ES-I3 (cell line): ENCODE measurements around the gene CD300E.
"Not testable (repeated sequence)": the region's sequence is repeated elsewhere in the genome, so short reads cannot be mapped to it uniquely, and the experiment has no call there.

Experiments used
- H3K36me3 ChIP-seq: 2 replicates; pipeline ENCODE4 v1.6.1; 2013; ENCODE audit warnings: mild to moderate bottlenecking, low read length, control low read depth, moderate library complexity; ENCODE audit not compliant: insufficient read depth
- H3K4me1 ChIP-seq: 2 replicates; pipeline ENCODE4 v1.6.1; 2013; ENCODE audit warnings: mild to moderate bottlenecking, control low read depth, low read length; ENCODE audit not compliant: insufficient read depth
- H3K9ac ChIP-seq: 2 replicates; pipeline ENCODE4 v1.6.1; 2013; ENCODE audit warnings: low read depth, mild to moderate bottlenecking, low read length, moderate library complexity
- H3K9me3 ChIP-seq: 2 replicates; pipeline ENCODE4 v1.6.1; 2013; ENCODE audit warnings: mild to moderate bottlenecking, low read length, moderate library complexity; ENCODE audit not compliant: control insufficient read depth, insufficient read depth

Gene CD300E

GRCh38 chr17:74642556-74642955 is 19.0 kb upstream of the CD300E start:
- H3K9me3 ChIP-seq: no peaks in the 10 kb centered on the region
- no peak overlapping the region for H3K9ac ChIP-seq
- peaks cover 6% of the 10 kb centered on the region; the same call in 1 of the 2 replicates for H3K4me1 ChIP-seq
- H3K36me3 ChIP-seq: no peaks in the 10 kb centered on the region

- H3K4me1 ChIP-seq: peaks cover 8% of the 10 kb centered on the region
- no peaks in the 10 kb centered on the region for H3K36me3 ChIP-seq
- H3K9me3 ChIP-seq: no peaks in the 10 kb centered on the region
- no peak overlapping the region for H3K9ac ChIP-seq
These were observed 18.4 kb upstream of the CD300E start for GRCh38 chr17:74641958-74642298.

GRCh38 chr17:74641224-74641957 is 17.9 kb upstream of the CD300E start:
- Histone ChIP-seq H3K9ac (no peak overlapping the region), H3K36me3 (no peaks in the 10 kb centered on the region), H3K4me1 (peaks cover 8% of the 10 kb centered on the region), H3K9me3 (no peaks in the 10 kb centered on the region)

- H3K9ac ChIP-seq: no peak overlapping the region
- peaks cover 23% of the 10 kb centered on the region for H3K4me1 ChIP-seq
- no peaks in the 10 kb centered on the region for H3K36me3 ChIP-seq
- no peaks in the 10 kb centered on the region for H3K9me3 ChIP-seq
These were observed 16.2 kb upstream of the CD300E start for GRCh38 chr17:74639704-74640151.

GRCh38 chr17:74637926-74638325 is 14.4 kb upstream of the CD300E start:
- Histone ChIP-seq H3K9me3 (no peaks in the 10 kb centered on the region), H3K9ac (no peak overlapping the region), H3K4me1 (peaks cover 23% of the 10 kb centered on the region), H3K36me3 (no peaks in the 10 kb centered on the region)

GRCh38 chr17:74637265-74637664 is 13.7 kb upstream of the CD300E start:
- no peaks in the 10 kb centered on the region for H3K36me3 ChIP-seq
- peaks cover 23% of the 10 kb centered on the region for H3K4me1 ChIP-seq
- no peaks in the 10 kb centered on the region for H3K9me3 ChIP-seq
- no peak overlapping the region for H3K9ac ChIP-seq

- H3K4me1 ChIP-seq: peaks cover 27% of the 10 kb centered on the region
- not testable (repeated sequence) for H3K9me3 ChIP-seq, H3K9ac ChIP-seq, H3K36me3 ChIP-seq
These were observed 13.1 kb upstream of the CD300E start for GRCh38 chr17:74636541-74637085.

- H3K9ac ChIP-seq: no peak overlapping the region
- H3K4me1 ChIP-seq: peaks cover 27% of the 10 kb centered on the region
- no peaks in the 10 kb centered on the region for H3K9me3 ChIP-seq
- H3K36me3 ChIP-seq: no peaks in the 10 kb centered on the region
These were observed 11.9 kb upstream of the CD300E start for GRCh38 chr17:74635418-74635817.

GRCh38 chr17:74633326-74633725 is 9.8 kb upstream of the CD300E start:
- peaks cover 27% of the 10 kb centered on the region for H3K4me1 ChIP-seq
- H3K9me3 ChIP-seq: no peaks in the 10 kb centered on the region
- no peak overlapping the region for H3K9ac ChIP-seq
- no peaks in the 10 kb centered on the region for H3K36me3 ChIP-seq

- Histone ChIP-seq H3K9me3 (no peaks in the 10 kb centered on the region), H3K4me1 (peaks cover 21% of the 10 kb centered on the region), H3K9ac (no peak overlapping the region), H3K36me3 (no peaks in the 10 kb centered on the region)
These were observed 9.1 kb upstream of the CD300E start for GRCh38 chr17:74632617-74633016.

GRCh38 chr17:74631468-74632450 is 8.2 kb upstream of the CD300E start:
- Histone ChIP-seq H3K9me3 (no peaks in the 10 kb centered on the region), H3K36me3 (no peaks in the 10 kb centered on the region), H3K4me1 (peaks cover 19% of the 10 kb centered on the region), H3K9ac (no peak overlapping the region; the same call in 1 of the 2 replicates)

- not testable (repeated sequence) for H3K9me3 ChIP-seq, H3K4me1 ChIP-seq, H3K36me3 ChIP-seq, H3K9ac ChIP-seq
These were observed 6.7 kb upstream of the CD300E start for GRCh38 chr17:74630251-74630650.

- H3K9me3 ChIP-seq: no peaks in the 10 kb centered on the region
- no peak overlapping the region for H3K9ac ChIP-seq
- no peaks in the 10 kb centered on the region for H3K36me3 ChIP-seq
- H3K4me1 ChIP-seq: no peaks in the 10 kb centered on the region
These were observed 2.1 kb upstream of the CD300E start for GRCh38 chr17:74625661-74626060.

- Histone ChIP-seq H3K9ac (no peak overlapping the region), H3K36me3 (no peaks in the 10 kb centered on the region), H3K9me3 (no peaks in the 10 kb centered on the region), H3K4me1 (no peaks in the 10 kb centered on the region)
These were observed 593 bp upstream of the CD300E start for GRCh38 chr17:74624131-74624530.
